ENCODE data around the gene UQCRHL. TPM values are rescaled to one million over a fixed set of nuclear protein-coding genes. Genes with fewer than 3 reads are reported as not detected.

UQCRHL gene
- total and polyA plus RNA-seq, 2 of the 8 experiments (the other 6 are each of a cell fraction or from before 2014, with no cell fraction given): 3.7 to 3.9 TPM

GRCh38 chr1:15804060-15804459, 3.4 kb downstream of the UQCRHL start:
- 93% methylated on average over 8 of the region's 8 CpGs; no CpG with 5 or more reads in 1 of the 2 experiments for WGBS, 2 experiments (ENCODE audit: extremely low coverage in 1 of 2, insufficient coverage in 1 of 2, insufficient read length in 1 of 2, insufficient replicate concordance in 2 of 2, low coverage in 1 of 2, low lambda C conversion rate in 2 of 2, missing lambda C conversion rate in 1 of 2)
- Histone ChIP-seq H3K27ac (ENCODE audit: low read depth, low read length) (no peak overlapping the region), H3K79me1 (ENCODE audit: low read depth, low read length) (no peaks in the 10 kb centered on the region), H3K4ac (replicated peaks; ENCODE audit: insufficient read length, low read depth, low read length) (no peak overlapping the region), H3K9me3 (ENCODE audit: insufficient read depth in 2 of 2, low read depth in 1 of 2, low read length in 1 of 2) (no peaks in the 10 kb centered on the region), H3K56ac (replicated peaks; ENCODE audit: insufficient read length, low read depth, low read length) (no peak overlapping the region), H2AK5ac (ENCODE audit: low read depth, low read length) (no peak overlapping the region), H2AFZ (ENCODE audit: low read length) (no peak overlapping the region), H3K36me3 (ENCODE audit: control insufficient read depth in 2 of 4, insufficient read depth in 4 of 4, low read length in 3 of 4) (no peaks in the 10 kb centered on the region), H4K91ac (replicated peaks; ENCODE audit: insufficient read length, low read length) (no peak overlapping the region), H2BK15ac (ENCODE audit: low read length) (no peak overlapping the region), H3K27me3 (replicated peaks in 1 of 4; ENCODE audit: control insufficient read depth in 3 of 4, extremely low read depth in 1 of 4, insufficient read depth in 3 of 4, low read length in 3 of 4) (no peaks in the 10 kb centered on the region), H4K5ac (ENCODE audit: insufficient read length, low read depth, low read length) (no peak overlapping the region), H4K20me1 (replicated peaks in 1 of 2; ENCODE audit: control insufficient read depth in 1 of 2, insufficient read depth in 2 of 2, low read length in 2 of 2) (peaks cover 0 to 1% of the 10 kb centered on the region in 2 experiments), H3K79me2 (ENCODE audit: control insufficient read depth in 1 of 2, insufficient read depth in 2 of 2, low read length in 2 of 2) (no peaks in the 10 kb centered on the region), H2BK20ac (ENCODE audit: low read length) (no peak overlapping the region), H3K4me2 (ENCODE audit: insufficient read depth in 1 of 2, low read depth in 2 of 2, low read length in 2 of 2) (no peak overlapping the region), H2BK5ac (ENCODE audit: low read depth, low read length) (no peak overlapping the region), H3K4me3 (ENCODE audit: extremely low read depth in 1 of 4, insufficient read depth in 2 of 4, low read depth in 3 of 4, low read length in 4 of 4) (no peak overlapping the region), H3K14ac (ENCODE audit: insufficient read length) (no peak overlapping the region), H2BK12ac (ENCODE audit: low read depth, low read length) (no peak overlapping the region), H4K8ac (ENCODE audit: extremely low read depth, insufficient read depth, low read length) (no peak overlapping the region), H3K18ac (ENCODE audit: extremely low read depth, low read length) (no peak overlapping the region), H3K4me1 (replicated peaks in 1 of 4; ENCODE audit: control insufficient read depth in 3 of 4, insufficient read depth in 4 of 4, low read length in 3 of 4) (peaks cover 0 to 21% (median 13%) of the 10 kb centered on the region in 4 experiments; a peak in 6 of 7 replicates), H3K23me2 (ENCODE audit: low read depth, low read length) (no peaks in the 10 kb centered on the region), H3K9ac (replicated peaks in 1 of 4; ENCODE audit: extremely low read depth in 1 of 4, low read depth in 3 of 4, low read length in 3 of 4) (no peak overlapping the region), H2BK120ac (replicated peaks; ENCODE audit: low read depth, low read length) (no peak overlapping the region), H3K23ac (ENCODE audit: insufficient read length) (no peak overlapping the region)
- no peak for FAIRE-seq
- CTCF ChIA-PET (ENCODE audit: partially characterized antibody): interaction anchor here (0.6 to 4.5 kb wide), 30 partner anchors 9 to 1405 kb away, joined by 3 to 25 read pairs (median 4); partner anchors contain the start of genes SRARP and ZBTB17
- DNase-seq (ENCODE audit: low read depth in 1 of 2, low spot score in 2 of 2): no peak
- POLR2A ChIA-PET (ENCODE audit: partially characterized antibody): interaction anchor here (0.5 to 1.4 kb wide), 3 partner anchors 30 to 45 kb away, joined by 3 to 9 read pairs (median 3); no protein-coding TSS in a partner anchor
- TF ChIP-seq CHD2 (IDR thresholded peaks at IDR 0.05; ENCODE audit: low read length): no peak

Data from H1 (cell line).